ENCODE results near the gene OLFML1. TPM values are rescaled to one million over a fixed set of nuclear protein-coding genes. Genes with fewer than 3 reads are reported as not detected.

Gene OLFML1
- total and polyA plus RNA-seq, 10 of the 15 experiments (the other 5 are each of a cell fraction or from before 2014, with no cell fraction given) = 0.04 to 0.71 (median 0.21) TPM; not detected in 6

- TF ChIP-seq ZNF274 (IDR thresholded peaks at IDR 0.05; ENCODE audit: insufficient read depth, insufficient read length) (no peak), NR2C1 (IDR thresholded peaks at IDR 0.05) (no peak)
Observed at GRCh38 chr11:7527029-7527428, 41.7 kb downstream of the OLFML1 start (continued).

- TF ChIP-seq CREM (IDR thresholded peaks at IDR 0.05; ENCODE audit: low read depth) (no peak), ZNF384 (IDR thresholded peaks at IDR 0.05; ENCODE audit: borderline replicate concordance, low read depth, low read length) (no peak), PML (IDR thresholded peaks at IDR 0.05; ENCODE audit: low read length) (no peak)
- Histone ChIP-seq H3K79me2 (ENCODE audit: control insufficient read depth, insufficient read depth, low read length) (peaks cover 92% of the 10 kb centered on the region), H3K36me3 (ENCODE audit: control insufficient read depth in 2 of 2, insufficient read depth in 2 of 2, low read length in 1 of 2) (peaks cover 0 to 3% of the 10 kb centered on the region in 2 experiments; a peak in 1 of 4 replicates), H2AFZ (ENCODE audit: control insufficient read depth, low read depth, low read length) (no peak overlapping the region), H3K9ac (ENCODE audit: control insufficient read depth, insufficient read depth, low read length) (no peak overlapping the region), H3K27me3 (replicated peaks in 1 of 2; ENCODE audit: control insufficient read depth in 2 of 2, insufficient read depth in 2 of 2, low read length in 1 of 2) (no peaks in the 10 kb centered on the region), H3K9me3 (replicated peaks; ENCODE audit: control insufficient read depth, insufficient read depth, low read length) (no peaks in the 10 kb centered on the region), H3K4me3 (no peak overlapping the region), H3K4me1 (ENCODE audit: control insufficient read depth, insufficient read depth, low read length) (peaks cover 89% of the 10 kb centered on the region), H4K20me1 (ENCODE audit: control insufficient read depth, insufficient read depth) (no peaks in the 10 kb centered on the region), H3K4me2 (ENCODE audit: control insufficient read depth, insufficient read depth) (peak overlapping the region; percentile 51), H3K27ac (ENCODE audit: control insufficient read depth, insufficient read depth) (peak overlapping the region; percentile 45)
- FAIRE-seq (no peak), ATAC-seq (peak; percentile 5; the same call in 2 of the 3 replicates), DNase-seq (ENCODE audit: low read depth, low spot score) (no peak)
- BruUV-seq (replicated peaks) = no TSS peak
- POLR2A ChIA-PET = interaction anchor here (1.2 to 7.6 kb wide), 2 partner anchors 7 to 13 kb away, joined by 5 to 78 read pairs; no protein-coding TSS in a partner anchor
- SMC1A ChIA-PET (ENCODE audit: uncharacterized antibody, unreplicated experiment) = interaction anchor here (0.6 to 0.9 kb wide), 2 partner anchors 9 to 135 kb away, joined by 3 read pairs; no protein-coding TSS in a partner anchor
- WGBS (ENCODE audit: insufficient coverage, insufficient replicate concordance, low lambda C conversion rate, missing lambda C conversion rate) = 92% methylated on average over 4 of the region's 4 CpGs
- in situ Hi-C loops (cut with MboI) (loop anchor here (10.0 kb wide), 1 partner anchor 914 kb away; the partner anchor contains the start of genes TAF10 and TPP1), intact Hi-C loops (cut with micrococcal nuclease; ENCODE audit: unreplicated experiment) (loop anchor here (10.0 kb wide), 2 partner anchors 914 to 1044 kb away; partner anchors contain the start of genes ARFIP2, TAF10, TIMM10B and TPP1)
- RAD21 ChIA-PET (ENCODE audit: unreplicated experiment) = interaction anchor here (0.7 kb wide), 1 partner anchor 13 kb away, joined by 3 read pairs; no protein-coding TSS in a partner anchor
- CTCF ChIA-PET = interaction anchor here (1.0 to 3.9 kb wide), 2 partner anchors 7 to 10 kb away, joined by 3 to 27 read pairs; no protein-coding TSS in a partner anchor
Observed at GRCh38 chr11:7528514-7529049, 43.3 kb downstream of the OLFML1 start.
